Measurements from ENCODE around the gene TPCN2. TPM values are rescaled to one million over a fixed set of nuclear protein-coding genes. Genes with fewer than 3 reads are reported as not detected.
"Not testable (repeated sequence)": the region's sequence is repeated elsewhere in the genome, so short reads cannot be mapped to it uniquely, and the experiment has no call there.

TPCN2 gene
- total RNA-seq, 4 donors from 2014 or later, result 27.1 to 36.1 (median 31.3) TPM

DNA sequence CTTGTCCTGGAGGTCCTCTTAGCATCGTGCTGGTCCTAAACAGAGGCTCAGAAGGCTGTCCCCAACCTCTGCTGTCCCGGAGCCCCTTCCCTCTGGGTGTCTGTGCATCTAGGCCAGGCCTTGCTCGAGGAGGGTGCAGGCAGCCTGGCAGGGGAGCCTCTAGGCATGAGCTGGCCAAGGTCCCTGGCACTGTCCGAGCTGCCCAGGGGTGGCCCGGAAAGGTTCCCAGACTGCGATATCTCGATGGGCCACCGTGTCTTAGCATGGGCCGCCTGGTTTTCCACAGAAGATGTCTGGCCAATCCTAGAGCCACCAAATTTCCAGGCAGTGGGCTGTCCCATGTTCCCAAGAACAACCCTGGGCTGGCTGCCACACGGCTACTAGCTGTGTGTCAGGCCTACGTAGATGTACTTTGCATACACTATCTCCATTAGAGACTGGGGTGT lies 82.4 kb downstream of the TPCN2 start:
- peak in 1 of 2 donors; percentile 3 for DNase-seq (ENCODE audit: low spot score in 2 of 2)
- 65 to 81% methylated on average over 5 to 10 of the region's 11 CpGs for WGBS, 2 donors
- Histone ChIP-seq H3K9me3 (peaks cover 0 to 20% (median 0%) of the 10 kb centered on the region in 4 donors), H3K27ac (peak overlapping the region in 2 of 4 donors; percentile 40 to 69), H3K4me3 (no peak overlapping the region), H3K36me3 (no peaks in the 10 kb centered on the region), H3K27me3 (no peaks in the 10 kb centered on the region), H3K4me1 (peaks cover 0 to 13% (median 2%) of the 10 kb centered on the region in 4 donors)
- no peak for TF ChIP-seq POLR2A (IDR thresholded peaks at IDR 0.05)
- no peak for TF ChIP-seq EP300 (IDR thresholded peaks at IDR 0.05)
- TF ChIP-seq, protein P1, sequence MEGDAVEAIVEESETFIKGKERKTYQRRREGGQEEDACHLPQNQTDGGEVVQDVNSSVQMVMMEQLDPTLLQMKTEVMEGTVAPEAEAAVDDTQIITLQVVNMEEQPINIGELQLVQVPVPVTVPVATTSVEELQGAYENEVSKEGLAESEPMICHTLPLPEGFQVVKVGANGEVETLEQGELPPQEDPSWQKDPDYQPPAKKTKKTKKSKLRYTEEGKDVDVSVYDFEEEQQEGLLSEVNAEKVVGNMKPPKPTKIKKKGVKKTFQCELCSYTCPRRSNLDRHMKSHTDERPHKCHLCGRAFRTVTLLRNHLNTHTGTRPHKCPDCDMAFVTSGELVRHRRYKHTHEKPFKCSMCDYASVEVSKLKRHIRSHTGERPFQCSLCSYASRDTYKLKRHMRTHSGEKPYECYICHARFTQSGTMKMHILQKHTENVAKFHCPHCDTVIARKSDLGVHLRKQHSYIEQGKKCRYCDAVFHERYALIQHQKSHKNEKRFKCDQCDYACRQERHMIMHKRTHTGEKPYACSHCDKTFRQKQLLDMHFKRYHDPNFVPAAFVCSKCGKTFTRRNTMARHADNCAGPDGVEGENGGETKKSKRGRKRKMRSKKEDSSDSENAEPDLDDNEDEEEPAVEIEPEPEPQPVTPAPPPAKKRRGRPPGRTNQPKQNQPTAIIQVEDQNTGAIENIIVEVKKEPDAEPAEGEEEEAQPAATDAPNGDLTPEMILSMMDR (IDR thresholded peaks at IDR 0.05), result no peak

DNA sequence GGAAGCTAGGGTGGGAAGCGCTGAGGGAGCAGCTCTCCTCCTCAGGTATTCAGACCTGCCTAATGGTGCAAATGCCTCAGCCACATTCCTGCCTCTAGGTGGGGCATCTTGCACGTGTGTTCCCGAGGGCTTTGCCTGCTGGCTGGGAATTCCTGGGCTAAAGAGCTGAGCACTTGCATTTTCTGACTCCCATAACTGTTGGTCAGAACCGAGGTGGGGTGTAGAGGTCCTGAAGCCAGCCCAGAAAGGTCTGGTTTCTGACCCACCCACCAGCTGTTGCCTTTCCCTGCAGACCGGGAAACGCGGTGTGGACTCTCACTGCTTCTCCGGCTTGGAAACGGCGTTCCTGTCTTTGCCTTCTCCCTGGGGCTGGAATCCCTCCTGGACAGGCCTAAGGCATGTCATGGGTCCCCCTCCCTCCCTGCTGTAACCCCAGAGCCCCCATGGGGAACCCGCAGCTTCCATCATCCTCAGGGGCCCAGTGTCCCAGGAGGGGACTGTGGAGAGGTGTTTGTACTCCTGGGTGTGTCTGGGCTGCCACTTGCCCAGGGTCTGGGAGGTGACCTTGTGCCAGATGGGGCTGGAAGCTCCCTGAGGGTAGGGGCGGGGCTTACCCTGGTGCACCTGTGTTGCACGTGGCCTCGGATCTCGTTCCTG lies 83.0 kb downstream of the TPCN2 start:
- Histone ChIP-seq H3K27me3 (no peaks in the 10 kb centered on the region), H3K4me1 (peaks cover 0 to 13% (median 2%) of the 10 kb centered on the region in 4 donors), H3K27ac (peak overlapping the region in 3 of 4 donors; percentile 18 to 69 (median 50)), H3K36me3 (peaks cover 0 to 6% (median 0%) of the 10 kb centered on the region in 3 donors), H3K4me3 (no peak overlapping the region), H3K9me3 (peaks cover 0 to 20% (median 0%) of the 10 kb centered on the region in 4 donors)
- TF ChIP-seq EP300 (IDR thresholded peaks at IDR 0.05) (peak in 1 of 2 donors; percentile 51), POLR2A (IDR thresholded peaks at IDR 0.05) (no peak)
- TF ChIP-seq, protein P1 (IDR thresholded peaks at IDR 0.05), result peak; percentile 74 to 94 (median 78)
- WGBS, 2 donors, result 32 to 33% methylated on average over 10 to 11 of the region's 15 CpGs
- peak; percentile 50 to 66 for DNase-seq (ENCODE audit: low spot score in 2 of 2)

DNA sequence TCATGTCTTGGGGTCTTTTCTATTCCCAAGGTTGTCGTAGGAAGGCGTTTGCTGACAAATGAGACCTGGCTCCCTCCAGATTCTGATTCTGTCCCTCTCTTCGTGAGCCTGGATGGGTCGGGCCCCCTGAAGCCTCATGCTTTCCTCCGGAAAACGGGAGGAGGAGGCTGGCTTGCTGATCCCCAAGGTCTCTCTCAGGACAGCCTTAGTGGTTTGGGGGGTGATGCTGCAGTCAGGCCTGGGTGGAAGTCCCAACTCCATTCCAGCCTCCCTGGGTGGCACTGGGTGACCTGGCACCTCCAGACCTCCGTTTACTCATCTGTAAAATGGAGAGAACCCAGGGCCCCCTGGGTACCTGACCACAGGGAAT lies 83.6 kb downstream of the TPCN2 start:
- Histone ChIP-seq H3K36me3 (peaks cover 0 to 6% (median 0%) of the 10 kb centered on the region in 3 donors), H3K27me3 (no peaks in the 10 kb centered on the region), H3K9me3 (peaks cover 0 to 20% (median 0%) of the 10 kb centered on the region in 4 donors), H3K27ac (peak overlapping the region in 2 of 4 donors; percentile 50 to 69), H3K4me3 (no peak overlapping the region), H3K4me1 (peaks cover 0 to 13% (median 2%) of the 10 kb centered on the region in 4 donors)
- DNase-seq (ENCODE audit: low spot score in 2 of 2), result no peak
- TF ChIP-seq, protein P1 (IDR thresholded peaks at IDR 0.05), result no peak
- TF ChIP-seq EP300 (IDR thresholded peaks at IDR 0.05), result no peak
- no peak for TF ChIP-seq POLR2A (IDR thresholded peaks at IDR 0.05)
- 87% methylated on average over 7 of the region's 7 CpGs for WGBS, 2 donors

DNA sequence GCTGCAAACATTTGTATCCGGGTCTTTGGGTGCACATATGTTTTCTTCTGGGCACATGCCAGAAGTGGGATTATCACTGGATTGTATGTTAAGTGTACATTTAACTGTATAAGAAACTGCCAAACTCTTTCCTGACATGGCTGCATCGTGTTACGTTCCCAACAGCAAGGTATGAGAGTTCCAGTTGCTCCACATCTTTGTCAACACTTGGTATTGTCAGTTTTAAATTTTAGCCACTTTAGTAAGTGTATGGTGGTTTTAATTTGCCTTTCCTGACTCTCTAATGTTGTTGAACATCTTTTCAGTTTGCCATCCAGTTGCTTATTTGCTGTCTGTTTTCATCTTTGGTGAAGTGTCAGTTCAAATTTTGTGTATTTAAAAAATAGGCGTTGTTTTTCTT lies 84.5 kb downstream of the TPCN2 start:
- H3K36me3 ChIP-seq, result peaks cover 0 to 7% (median 0%) of the 10 kb centered on the region in 3 donors
- no peak for DNase-seq (ENCODE audit: low spot score in 2 of 2)
- 91% methylated on average over 4 of the region's 4 CpGs for WGBS, 2 donors
- TF ChIP-seq POLR2A (IDR thresholded peaks at IDR 0.05), result no peak
- no peaks in the 10 kb centered on the region for H3K27me3 ChIP-seq
- peaks cover 0 to 14% (median 0%) of the 10 kb centered on the region in 4 donors for H3K9me3 ChIP-seq
- H3K4me3 ChIP-seq, result no peak overlapping the region
- no peak overlapping the region for H3K27ac ChIP-seq
- H3K4me1 ChIP-seq, result peaks cover 0 to 23% (median 2%) of the 10 kb centered on the region in 4 donors

DNA sequence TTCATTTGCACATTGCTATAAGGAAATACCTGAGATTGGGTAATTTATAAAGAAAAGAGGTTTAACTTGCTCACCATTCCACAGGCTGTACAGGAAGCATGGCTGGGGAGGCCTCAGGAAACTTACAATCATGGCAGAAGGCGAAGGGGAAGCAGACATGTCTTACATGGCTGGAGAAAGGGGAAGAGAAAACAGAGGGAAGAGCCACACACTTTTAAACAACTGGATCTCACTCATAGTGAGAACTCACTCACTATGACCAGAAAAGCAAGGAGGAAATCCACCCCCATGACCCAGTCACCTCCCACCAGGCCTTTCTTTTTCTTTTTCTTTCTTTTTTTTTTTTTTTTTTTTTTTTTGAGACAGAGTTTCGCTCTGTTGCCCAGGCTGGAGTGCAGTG lies 85.5 kb downstream of the TPCN2 start:
- H3K4me3 ChIP-seq; DNase-seq (ENCODE audit: low spot score in 2 of 2); H3K9me3 ChIP-seq; H3K27ac ChIP-seq; H3K27me3 ChIP-seq: not testable (repeated sequence)
- Histone ChIP-seq H3K4me1 (peaks cover 0 to 24% (median 2%) of the 10 kb centered on the region in 4 donors), H3K36me3 (peaks cover 0 to 16% (median 0%) of the 10 kb centered on the region in 3 donors)
- 76 to 90% methylated on average over 2 of the region's 2 CpGs for WGBS, 2 donors

DNA sequence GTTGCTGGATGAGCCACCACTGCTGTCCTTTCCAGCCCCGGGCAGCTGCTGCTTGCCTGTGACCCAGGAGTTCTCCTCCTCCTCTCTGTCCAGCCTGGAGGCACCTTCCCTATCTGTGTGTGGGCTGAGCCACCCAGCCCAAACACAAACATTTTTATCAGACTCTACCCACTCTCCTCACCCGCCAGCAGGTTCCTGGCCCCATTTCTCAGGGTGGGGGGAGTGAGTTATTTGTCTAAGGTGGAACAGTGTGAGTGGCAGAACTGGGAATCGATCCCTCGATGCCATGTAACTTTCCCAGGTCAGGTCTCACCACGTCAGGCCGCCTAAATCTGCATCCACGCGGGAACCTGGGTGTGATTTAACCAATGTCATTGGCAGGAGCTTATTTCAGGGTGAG lies 86.2 kb downstream of the TPCN2 start:
- DNase-seq (ENCODE audit: low spot score in 2 of 2), result no peak
- H3K4me1 ChIP-seq, result peaks cover 0 to 24% (median 2%) of the 10 kb centered on the region in 4 donors
- H3K27ac ChIP-seq, result no peak overlapping the region
- WGBS, 2 donors, result 90 to 92% methylated on average over 8 of the region's 8 CpGs
- no peaks in the 10 kb centered on the region for H3K27me3 ChIP-seq
- TF ChIP-seq, protein P1 (IDR thresholded peaks at IDR 0.05), result no peak
- TF ChIP-seq POLR2A (IDR thresholded peaks at IDR 0.05) (no peak), EP300 (IDR thresholded peaks at IDR 0.05) (no peak)
- peaks cover 0 to 5% (median 0%) of the 10 kb centered on the region in 4 donors for H3K9me3 ChIP-seq
- no peak overlapping the region for H3K4me3 ChIP-seq
- H3K36me3 ChIP-seq, result peaks cover 0 to 17% (median 0%) of the 10 kb centered on the region in 3 donors
